Measurements from ENCODE around the gene PRAF2. TPM values are rescaled to one million over a fixed set of nuclear protein-coding genes. Genes with fewer than 3 reads are reported as not detected.

Gene PRAF2
- total and polyA plus RNA-seq, 4 donors = 5.6 to 40.8 (median 36.9) TPM

GRCh38 chrX:49070988-49071387 is 2.8 kb downstream of the PRAF2 start:
- no peak for TF ChIP-seq CTCF (IDR thresholded peaks at IDR 0.05; ENCODE audit: control extremely low read depth, extremely low read depth)
- no peak overlapping the region for H3K9ac ChIP-seq (ENCODE audit: insufficient read depth in 1 of 2, low read length in 2 of 2)
- H3K36me3 ChIP-seq (ENCODE audit: control insufficient read depth in 4 of 4, insufficient read depth in 4 of 4, low read length in 4 of 4) = peaks cover 0 to 6% (median 0%) of the 10 kb centered on the region in 4 donors
- 76 to 94% methylated on average over 4 of the region's 4 CpGs for WGBS, 2 donors
- H3K27me3 ChIP-seq (ENCODE audit: control insufficient read depth in 3 of 3, insufficient read depth in 3 of 3, low read length in 2 of 3) = no peaks in the 10 kb centered on the region
- H3K9me3 ChIP-seq (ENCODE audit: control insufficient read depth in 4 of 4, insufficient read depth in 3 of 4, low read length in 3 of 4) = peaks cover 0 to 7% (median 0%) of the 10 kb centered on the region in 4 donors
- DNase-seq (no peak), ATAC-seq (ENCODE audit: insufficient read depth, low FRiP score) (no peak)
- H3K4me1 ChIP-seq (ENCODE audit: control insufficient read depth in 5 of 5, insufficient read depth in 5 of 5, low read length in 5 of 5) = peaks cover 0 to 6% (median 0%) of the 10 kb centered on the region in 5 donors
- H3K4me3 ChIP-seq = no peak overlapping the region
- no peak overlapping the region for H3K27ac ChIP-seq (ENCODE audit: low read depth in 1 of 2, low read length in 1 of 2)

- H3K4me3 ChIP-seq = no peak overlapping the region
- ATAC-seq (ENCODE audit: insufficient read depth, low FRiP score) (no peak), DNase-seq (no peak)
- 90 to 98% methylated on average over 11 of the region's 11 CpGs for WGBS, 2 donors
- H3K9ac ChIP-seq (ENCODE audit: insufficient read depth in 1 of 2, low read length in 2 of 2) = no peak overlapping the region
- peaks cover 0 to 12% (median 0%) of the 10 kb centered on the region in 4 donors for H3K9me3 ChIP-seq (ENCODE audit: control insufficient read depth in 4 of 4, insufficient read depth in 3 of 4, low read length in 3 of 4)
- no peak overlapping the region for H3K27ac ChIP-seq (ENCODE audit: low read depth in 1 of 2, low read length in 1 of 2)
- no peak for TF ChIP-seq CTCF (IDR thresholded peaks at IDR 0.05; ENCODE audit: control extremely low read depth, extremely low read depth)
- no peaks in the 10 kb centered on the region for H3K27me3 ChIP-seq (ENCODE audit: control insufficient read depth in 3 of 3, insufficient read depth in 3 of 3, low read length in 2 of 3)
- H3K4me1 ChIP-seq (ENCODE audit: control insufficient read depth in 5 of 5, insufficient read depth in 5 of 5, low read length in 5 of 5) = peaks cover 0 to 6% (median 0%) of the 10 kb centered on the region in 5 donors
- peaks cover 0 to 7% (median 0%) of the 10 kb centered on the region in 4 donors for H3K36me3 ChIP-seq (ENCODE audit: control insufficient read depth in 4 of 4, insufficient read depth in 4 of 4, low read length in 4 of 4)
Measured at GRCh38 chrX:49069038-49069437, 4.8 kb downstream of the PRAF2 start.

DNA sequence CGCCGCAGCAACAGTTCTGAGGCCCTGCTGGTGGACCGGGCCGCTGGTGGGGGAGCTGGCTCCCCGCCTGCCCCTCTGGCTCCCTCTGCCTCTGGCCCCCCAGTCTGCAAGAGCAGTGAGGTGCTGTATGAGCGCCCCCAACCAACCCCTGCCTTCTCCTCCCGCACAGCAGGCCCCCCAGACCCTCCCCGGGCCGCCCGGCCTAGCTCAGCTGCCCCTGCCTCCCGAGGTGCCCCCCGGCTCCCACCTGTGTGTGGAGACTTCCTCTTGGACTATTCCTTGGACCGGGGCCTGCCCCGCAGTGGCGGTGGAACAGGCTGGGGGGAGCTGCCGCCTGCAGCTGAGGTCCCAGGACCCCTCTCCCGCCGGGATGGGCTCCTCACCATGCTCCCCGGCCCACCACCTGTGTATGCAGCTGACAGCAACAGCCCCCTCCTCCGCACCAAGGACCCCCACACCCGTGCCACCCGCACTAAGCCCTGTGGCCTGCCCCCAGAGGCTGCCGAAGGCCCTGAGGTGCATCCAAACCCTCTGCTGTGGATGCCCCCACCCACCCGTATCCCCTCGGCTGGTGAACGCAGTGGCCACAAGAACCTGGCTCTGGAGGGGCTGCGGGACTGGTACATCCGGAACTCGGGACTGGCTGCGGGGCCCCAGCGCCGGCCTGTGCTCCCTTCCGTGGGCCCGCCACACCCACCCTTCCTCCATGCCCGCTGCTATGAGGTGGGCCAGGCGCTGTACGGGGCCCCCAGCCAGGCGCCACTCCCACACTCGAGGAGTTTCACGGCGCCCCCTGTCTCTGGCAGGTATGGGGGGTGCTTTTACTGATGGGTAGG is 6.3 kb downstream of the PRAF2 start:
- no peak overlapping the region for H3K27ac ChIP-seq (ENCODE audit: low read depth in 1 of 2, low read length in 1 of 2)
- no peak for DNase-seq
- no peak overlapping the region for H3K4me3 ChIP-seq
- H3K4me1 ChIP-seq (ENCODE audit: control insufficient read depth in 5 of 5, insufficient read depth in 5 of 5, low read length in 5 of 5) = peaks cover 0 to 2% (median 0%) of the 10 kb centered on the region in 5 donors
- peaks cover 0 to 11% (median 0%) of the 10 kb centered on the region in 4 donors for H3K9me3 ChIP-seq (ENCODE audit: control insufficient read depth in 4 of 4, insufficient read depth in 3 of 4, low read length in 3 of 4)
- no peaks in the 10 kb centered on the region for H3K27me3 ChIP-seq (ENCODE audit: control insufficient read depth in 3 of 3, insufficient read depth in 3 of 3, low read length in 2 of 3)
- ATAC-seq (ENCODE audit: insufficient read depth, low FRiP score) = no peak
- WGBS, 2 donors = 86 to 93% methylated on average over 13 to 41 of the region's 41 CpGs
- no peak for TF ChIP-seq CTCF (IDR thresholded peaks at IDR 0.05; ENCODE audit: control extremely low read depth, extremely low read depth)
- H3K9ac ChIP-seq (ENCODE audit: insufficient read depth in 1 of 2, low read length in 2 of 2) = no peak overlapping the region
- H3K36me3 ChIP-seq (ENCODE audit: control insufficient read depth in 4 of 4, insufficient read depth in 4 of 4, low read length in 4 of 4) = peaks cover 0 to 7% (median 0%) of the 10 kb centered on the region in 4 donors
